ENCODE data around the gene PLA2G2E.
A peak's percentile ranks its signal among the peaks of the same experiment; 100 is the strongest.

PLA2G2E gene

DNA sequence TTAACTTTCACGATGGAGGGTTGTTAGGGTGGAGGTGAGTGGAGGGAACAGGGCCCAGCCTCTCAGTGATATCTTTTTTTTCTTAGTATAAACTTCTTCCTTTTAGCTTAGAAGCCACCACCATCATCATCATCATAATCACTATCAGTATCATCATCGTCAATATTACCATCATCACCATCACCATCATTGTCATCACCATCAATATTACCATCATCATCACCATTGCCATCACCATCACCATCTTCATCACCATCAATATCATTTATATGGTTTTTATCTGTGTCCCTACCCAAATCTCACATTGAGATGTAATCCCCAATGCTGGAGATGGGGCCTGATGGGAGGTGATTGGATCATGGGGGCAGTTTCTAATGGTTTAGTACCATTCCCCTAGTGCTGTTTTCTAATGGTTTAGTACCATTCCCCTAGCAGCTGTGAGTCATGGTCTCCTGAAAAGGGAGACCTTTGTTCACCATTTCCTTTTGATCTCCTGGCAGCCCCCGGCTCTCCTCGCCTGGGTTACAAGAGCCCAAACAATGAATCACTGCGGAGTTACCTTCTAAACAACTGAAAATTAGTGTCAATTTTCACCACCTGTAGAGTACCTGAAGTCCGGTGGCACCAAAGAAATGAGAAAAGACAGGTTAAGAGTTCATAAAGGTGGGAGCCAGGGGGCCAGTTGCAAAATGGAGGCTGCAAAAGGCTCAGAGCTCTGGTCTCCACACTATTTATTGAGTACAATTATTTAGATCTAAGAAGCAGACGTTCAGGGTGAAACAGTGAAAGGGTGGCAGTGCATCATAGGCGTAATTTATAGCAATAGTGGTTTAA is 3.1 kb upstream of the PLA2G2E start:
- no peak for DNase-seq

- no peak for DNase-seq
Measured at GRCh38 chr1:19925342-19926070, 2.1 kb upstream of the PLA2G2E start.

DNA sequence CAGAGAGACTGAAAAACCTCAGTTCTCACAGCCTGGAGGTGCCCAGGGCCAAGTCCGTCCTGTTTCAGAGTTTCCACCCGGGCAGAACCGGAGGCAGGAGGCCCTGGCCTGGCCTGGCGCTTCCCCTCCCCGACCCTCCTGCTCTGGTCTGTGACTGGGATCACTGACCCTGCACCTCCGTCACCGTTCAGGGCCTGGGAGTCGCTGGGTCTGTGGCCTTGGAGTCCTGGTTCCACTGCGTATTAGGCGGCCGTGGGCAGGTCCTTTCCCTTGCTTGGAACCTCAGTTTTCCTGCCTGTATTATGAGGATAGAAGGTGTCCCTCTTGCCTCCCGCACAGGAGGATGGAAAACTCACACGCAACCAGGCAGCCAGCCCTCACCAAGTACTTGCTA is 533 bp upstream of the PLA2G2E start:
- no peak for DNase-seq

DNA sequence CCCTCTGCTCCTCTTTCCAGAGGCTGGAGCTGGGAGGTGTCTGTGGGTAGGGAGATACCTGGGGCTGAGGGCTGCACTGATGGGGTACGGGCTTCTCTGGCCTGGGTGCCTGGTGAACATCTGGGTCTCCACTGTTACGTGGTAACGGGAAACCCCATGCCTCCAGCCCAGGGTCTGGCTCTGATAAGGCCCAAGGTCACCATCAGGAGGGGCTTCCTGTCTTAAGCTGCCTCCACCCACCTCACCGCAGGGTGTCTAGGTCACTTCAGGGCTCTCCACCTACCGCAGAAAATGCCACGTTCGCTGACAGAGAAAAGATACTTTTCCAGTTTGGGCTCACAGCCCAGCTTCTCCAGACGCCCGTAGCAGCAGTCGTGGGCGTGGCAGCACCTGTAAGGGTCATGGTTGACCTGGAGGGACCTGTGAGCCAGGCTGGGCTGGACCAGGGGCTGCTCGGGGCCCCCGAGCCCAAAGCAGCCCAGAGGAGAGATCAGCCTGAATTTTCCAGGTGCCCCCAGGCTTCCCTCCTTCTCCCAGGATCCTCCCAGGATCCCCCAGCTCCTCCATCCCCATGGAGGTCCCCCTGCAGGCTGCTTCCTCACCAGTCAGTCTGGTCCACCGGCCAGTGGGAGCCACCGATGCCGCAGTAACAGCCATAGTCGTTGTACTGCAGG is 1.3 kb downstream of the PLA2G2E start:
- no peak for DNase-seq

DNA sequence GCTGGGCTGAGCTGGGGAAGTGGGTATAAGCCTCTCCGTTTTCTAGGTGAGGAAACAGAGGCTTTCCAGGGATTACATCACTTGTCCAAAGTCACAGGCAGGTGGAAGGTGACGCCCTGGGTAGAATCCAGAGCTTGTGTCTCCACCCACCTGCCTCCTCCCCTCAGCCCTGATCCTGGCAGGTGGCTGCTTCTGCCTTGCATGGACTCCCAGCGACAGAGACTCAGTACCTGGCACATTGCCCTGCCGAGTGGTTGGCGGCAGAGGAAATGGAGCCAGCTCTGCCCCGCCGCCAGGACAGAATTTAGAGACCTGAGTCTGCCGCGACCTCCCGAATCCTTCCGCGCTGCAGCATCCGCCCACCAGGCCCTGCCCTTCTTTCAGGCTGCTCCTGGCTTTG is 2.1 kb downstream of the PLA2G2E start:
- DNase-seq = no peak

DNA sequence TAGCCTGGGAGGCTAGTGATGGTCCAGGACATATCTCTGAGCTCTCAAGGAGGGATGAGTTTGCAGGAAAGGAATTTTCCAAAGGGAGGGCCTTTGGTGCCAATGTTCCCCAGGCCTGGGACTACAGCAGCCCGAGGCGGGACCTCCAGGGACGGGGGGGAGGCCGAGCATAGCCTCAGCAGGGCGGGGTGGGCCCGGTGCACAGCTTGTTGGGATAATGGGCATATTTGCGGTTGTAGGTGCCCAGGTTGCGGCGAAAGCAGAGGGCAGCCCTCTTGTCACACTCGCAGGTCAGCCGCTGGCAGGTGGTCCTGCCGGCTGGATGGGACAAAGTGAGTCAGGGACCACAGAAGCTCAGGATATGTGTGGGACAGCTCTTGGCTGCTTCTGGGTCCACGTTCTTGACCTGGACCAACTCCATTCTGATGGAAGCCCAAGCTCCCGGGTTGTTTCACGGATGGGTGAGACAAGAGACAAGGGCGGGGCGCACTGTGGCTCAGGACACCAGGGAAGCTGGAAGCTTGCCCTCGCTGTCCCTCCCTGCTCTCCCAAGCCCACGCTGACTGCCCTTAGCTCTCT is 3.2 kb downstream of the PLA2G2E start:
- no peak for DNase-seq

GRCh38 chr1:19918057-19918456 is 5.4 kb downstream of the PLA2G2E start:
- DNase-seq = peak; percentile 81

DNA sequence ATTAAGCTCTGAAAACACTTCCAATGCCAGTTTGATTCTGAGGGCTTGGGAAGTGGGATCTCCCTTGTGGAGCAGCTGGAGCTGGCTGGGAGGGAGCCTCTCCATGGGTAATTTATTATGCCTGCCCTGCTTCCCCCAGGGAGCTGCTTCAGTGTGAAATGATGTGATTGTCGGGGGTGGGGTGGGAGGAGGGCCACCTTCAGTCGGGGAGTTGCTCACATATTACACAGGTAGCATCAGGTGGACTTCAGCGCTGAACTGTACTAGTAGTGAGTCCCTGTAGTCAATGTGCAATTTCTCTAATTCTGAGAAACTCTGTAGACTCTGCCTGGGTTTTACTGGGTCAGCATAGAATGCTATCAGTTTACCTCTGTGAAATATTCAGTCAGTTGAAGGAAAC is 12.8 kb downstream of the PLA2G2E start:
- no peak for DNase-seq

GRCh38 chr1:19909971-19910370 is 13.4 kb downstream of the PLA2G2E start:
- no peak for DNase-seq

DNA sequence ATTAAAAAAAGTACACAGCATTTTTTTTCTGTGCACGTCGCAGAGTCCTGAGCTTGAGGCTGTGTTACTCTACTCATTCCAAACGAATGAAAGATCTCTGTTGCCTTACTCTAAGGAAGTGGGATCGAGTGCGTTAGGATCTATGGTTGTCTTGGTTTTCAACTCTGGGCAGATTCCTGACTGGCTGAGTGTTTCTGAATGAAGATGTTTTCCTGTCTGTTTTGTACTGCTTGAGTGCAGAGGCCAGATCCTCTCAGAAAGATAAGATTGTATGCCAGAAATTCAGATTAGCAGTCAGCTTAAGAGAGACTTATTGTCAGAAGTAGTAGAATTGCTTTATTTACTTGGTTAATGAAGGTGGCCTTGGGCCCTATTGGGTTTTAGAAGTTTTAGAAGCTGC is 14.0 kb downstream of the PLA2G2E start:
- DNase-seq = no peak

DNA sequence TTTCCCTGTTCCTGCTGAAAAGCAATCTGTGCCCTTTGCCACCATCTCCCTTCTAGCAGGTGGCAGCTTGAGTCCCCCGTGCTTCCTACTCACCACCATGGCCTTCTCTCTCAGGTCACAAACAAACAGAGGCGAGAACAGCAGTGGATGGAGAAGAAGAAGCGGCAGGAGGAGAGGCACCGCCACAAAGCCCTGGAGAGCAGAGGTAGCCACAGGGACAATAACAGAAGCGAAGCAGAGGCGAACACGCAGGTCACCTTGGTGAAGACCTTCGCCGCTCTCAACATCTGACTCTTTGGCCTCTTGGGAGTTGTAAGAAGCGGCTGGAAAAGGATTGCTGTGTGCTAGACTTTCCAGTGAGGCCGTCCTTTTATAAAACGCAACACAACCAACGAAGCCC is 16.0 kb downstream of the PLA2G2E start:
- no peak for DNase-seq

DNA sequence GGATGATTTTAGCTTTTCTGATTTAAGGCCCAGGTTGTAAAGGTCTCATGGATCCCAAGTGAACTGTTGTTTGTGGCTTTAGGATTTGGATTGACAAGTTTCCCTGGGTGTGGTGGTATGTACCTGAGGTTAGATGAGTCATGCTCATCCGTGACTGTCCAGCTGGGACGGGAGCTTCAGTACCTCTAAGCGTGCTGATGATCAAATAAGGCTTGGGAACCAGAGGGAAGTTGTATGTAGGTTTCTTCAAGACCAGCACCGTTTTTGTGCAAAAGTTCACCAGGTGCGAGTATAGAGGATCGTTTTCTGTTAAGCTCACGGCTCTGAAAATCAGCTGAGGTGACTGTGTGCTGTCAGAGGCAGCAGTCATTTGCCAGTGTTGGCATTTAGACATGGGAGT is 19.8 kb downstream of the PLA2G2E start:
- no peak for DNase-seq

- no peak for DNase-seq
Measured at GRCh38 chr1:19901653-19902052, 21.8 kb downstream of the PLA2G2E start.

GRCh38 chr1:19894218-19894617 is 29.2 kb downstream of the PLA2G2E start:
- no peak for DNase-seq

DNA sequence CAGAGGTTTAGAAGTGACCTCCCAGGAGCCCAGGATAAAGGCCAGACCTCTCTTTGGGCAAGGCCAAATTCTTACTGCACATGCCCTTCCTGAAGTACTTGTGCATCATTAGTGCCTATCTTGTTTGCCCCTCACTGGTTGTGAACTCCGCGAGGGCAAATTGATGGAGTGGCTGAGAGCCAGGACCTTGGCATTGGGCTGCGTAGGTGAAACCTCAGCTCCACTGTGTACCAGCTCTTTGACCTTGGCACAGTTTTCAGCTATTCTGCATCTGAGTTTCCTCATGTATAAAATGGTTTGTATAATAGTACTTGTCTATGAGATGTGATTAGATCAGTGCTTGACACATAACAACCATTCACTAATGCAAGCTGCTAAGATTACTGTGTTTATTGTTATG is 29.7 kb downstream of the PLA2G2E start:
- no peak for DNase-seq

DNA sequence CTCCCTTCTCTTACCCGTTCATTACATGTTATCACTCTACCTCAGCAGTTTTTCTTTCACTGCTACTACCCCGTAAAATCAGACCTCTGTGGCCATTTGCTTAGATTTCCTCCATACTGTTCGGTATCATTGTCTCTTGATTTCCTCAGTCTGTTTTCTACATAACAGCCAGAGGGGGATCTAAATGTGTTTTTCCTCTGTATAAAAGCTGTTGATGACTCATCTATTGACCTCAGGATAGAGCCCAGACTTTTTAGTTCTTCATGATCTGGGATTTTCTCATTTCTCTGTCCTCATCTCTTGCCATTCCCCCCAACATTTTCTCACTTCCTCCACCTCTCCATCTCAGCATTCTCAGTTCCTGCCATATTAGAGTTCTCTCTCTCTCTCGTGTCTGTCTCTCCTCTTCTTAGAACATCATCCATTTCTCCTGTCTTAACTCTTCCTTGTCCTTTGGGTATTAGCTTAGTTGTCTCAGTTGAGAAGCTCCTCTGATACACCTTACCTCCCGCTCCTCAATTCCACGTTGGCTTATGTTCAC is 30.7 kb downstream of the PLA2G2E start:
- no peak for DNase-seq

DNA sequence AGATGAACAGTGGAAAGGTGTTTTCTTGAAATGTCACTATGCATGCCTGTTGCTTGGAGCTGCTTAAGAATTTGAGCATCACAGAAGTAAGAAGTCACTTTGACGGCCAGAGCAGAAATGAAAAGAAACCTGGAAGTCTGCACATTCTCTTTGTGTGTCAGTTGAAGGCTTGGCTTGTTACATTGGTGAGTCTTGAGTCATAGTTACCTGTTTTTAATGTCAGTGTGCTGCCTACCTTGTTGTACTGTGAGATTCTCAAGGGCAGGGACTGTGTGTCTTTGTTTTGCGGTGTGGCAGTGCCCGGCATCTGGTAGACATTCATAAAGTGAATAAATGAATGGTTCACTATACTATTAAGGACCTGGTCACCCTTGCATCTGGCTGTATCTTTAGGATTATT is 31.3 kb downstream of the PLA2G2E start:
- DNase-seq = no peak

GRCh38 chr1:19889656-19890055 is 33.8 kb downstream of the PLA2G2E start:
- no peak for DNase-seq

DNA sequence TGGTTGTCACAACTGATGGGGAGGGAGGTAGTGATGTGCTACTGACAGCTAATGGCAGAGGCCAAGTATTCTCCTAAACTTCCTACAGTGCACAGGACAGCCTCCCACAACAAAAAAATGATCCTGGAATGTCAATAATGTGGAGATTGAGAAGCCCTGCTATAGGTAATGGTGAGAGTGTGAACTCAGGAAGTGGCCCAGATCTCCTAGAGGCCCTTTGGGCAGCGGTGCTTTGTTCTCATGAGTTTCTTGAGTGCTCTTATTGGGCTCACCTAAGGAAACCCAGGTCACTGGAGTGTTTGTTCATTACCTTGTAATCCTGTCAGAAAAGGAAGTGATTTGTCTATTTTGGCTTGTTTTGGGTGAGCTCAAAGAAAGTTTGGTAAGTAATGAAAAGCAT is 35.3 kb downstream of the PLA2G2E start:
- DNase-seq = no peak

DNA sequence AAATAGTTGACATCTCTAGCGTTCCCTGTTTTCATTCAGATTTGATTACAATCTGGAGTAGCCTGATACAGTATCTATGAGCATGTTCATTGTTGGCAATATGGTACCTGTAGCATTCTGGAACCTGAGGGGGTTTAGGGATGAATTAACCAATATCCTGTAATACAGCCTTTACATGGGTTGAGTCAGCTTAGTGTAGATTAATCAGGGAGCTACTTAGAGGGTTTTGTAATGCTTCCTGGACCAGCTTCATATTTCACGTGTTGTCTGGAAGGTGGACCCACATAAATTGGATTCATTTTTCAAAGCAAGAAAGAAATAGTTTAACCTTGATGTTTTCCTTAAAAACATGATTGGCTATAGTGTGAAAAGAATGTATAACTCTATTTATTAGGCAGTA is 37.6 kb downstream of the PLA2G2E start:
- no peak for DNase-seq

DNA sequence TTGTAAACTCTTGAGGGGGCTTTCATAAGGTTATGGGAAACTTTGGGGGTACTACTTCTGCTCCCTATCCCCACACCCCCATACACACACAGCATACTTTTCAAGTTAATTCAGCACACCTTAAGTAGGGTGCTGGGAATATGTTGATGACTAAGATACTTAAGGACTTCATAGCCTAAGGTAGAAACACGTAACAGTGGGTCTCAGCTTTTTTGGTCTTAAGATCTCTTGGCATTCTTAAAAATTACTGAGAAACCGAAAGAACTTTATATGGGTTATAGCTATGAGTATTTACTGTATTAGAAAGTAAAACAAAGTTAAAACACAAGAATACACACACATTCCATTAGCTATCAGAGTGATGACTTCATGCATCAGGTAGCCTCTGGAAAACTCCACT is 39.1 kb downstream of the PLA2G2E start:
- no peak for DNase-seq

DNA sequence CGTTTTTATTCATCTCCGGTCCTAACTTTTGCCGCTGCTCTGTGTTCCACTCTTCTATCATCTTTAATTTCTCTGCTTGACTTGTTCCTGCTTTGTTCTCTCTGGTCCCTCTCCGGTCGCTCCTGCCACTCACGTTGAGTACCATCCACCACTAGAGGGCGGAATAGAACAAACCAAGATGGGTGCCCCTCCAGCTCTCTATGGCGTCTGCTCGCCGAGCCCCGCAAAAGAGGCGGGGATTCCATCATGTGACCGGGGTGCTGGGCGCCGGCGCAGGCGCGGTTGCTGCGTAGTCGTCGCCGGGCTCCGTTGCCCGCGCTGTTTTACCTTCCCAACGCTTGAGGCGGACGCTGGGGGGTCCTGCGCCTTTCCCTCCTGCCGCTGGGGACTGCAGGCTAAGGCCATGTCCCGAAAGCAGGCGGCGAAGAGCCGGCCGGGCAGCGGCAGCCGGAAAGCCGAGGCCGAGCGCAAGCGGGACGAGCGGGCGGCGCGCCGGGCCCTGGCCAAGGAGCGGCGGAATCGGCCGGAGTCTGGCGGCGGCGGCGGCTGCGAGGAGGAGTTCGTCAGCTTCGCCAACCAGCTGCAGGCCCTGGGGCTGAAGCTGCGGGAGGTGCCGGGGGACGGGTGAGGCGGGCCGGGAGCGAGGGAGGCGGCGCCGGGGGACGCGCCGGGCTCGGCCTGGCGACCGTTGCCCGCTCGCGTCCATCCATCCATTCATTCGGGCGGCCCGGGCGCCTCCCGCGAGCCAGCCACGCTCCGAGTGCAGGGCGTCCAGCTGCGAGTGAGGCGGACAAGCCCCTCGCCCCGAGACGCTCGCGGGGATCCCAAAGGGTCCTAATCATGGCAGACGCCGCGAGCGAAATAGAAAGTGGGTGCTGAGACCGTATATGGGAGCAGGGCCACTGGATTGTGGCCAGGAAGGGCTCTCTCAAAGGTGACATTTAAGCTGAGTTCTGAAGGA is 41.0 kb downstream of the PLA2G2E start, which contains the start of gene OTUD3:
Gene OTUD3, plus strand, starts transcription at position 285 of the 961 bp plus-strand sequence. Its CDS starts 119 bp downstream, at position 404.
- peak; percentile 97 for DNase-seq

Data from right hindlimb (tissue), 1 donor.